KG1 (cell line): ENCODE results near the gene OBSCN.

ENCODE experiments used
- DNase-seq: peaks from one replicate; lab custom pipeline; 2025; lab: John Stamatoyannopoulos, UW

The OBSCN gene

GRCh38 chr1:228190778-228191177 lies 17.1 kb upstream of the OBSCN start:
- DNase-seq: no peak

GRCh38 chr1:228194436-228194835 lies 13.4 kb upstream of the OBSCN start:
- no peak for DNase-seq

DNA sequence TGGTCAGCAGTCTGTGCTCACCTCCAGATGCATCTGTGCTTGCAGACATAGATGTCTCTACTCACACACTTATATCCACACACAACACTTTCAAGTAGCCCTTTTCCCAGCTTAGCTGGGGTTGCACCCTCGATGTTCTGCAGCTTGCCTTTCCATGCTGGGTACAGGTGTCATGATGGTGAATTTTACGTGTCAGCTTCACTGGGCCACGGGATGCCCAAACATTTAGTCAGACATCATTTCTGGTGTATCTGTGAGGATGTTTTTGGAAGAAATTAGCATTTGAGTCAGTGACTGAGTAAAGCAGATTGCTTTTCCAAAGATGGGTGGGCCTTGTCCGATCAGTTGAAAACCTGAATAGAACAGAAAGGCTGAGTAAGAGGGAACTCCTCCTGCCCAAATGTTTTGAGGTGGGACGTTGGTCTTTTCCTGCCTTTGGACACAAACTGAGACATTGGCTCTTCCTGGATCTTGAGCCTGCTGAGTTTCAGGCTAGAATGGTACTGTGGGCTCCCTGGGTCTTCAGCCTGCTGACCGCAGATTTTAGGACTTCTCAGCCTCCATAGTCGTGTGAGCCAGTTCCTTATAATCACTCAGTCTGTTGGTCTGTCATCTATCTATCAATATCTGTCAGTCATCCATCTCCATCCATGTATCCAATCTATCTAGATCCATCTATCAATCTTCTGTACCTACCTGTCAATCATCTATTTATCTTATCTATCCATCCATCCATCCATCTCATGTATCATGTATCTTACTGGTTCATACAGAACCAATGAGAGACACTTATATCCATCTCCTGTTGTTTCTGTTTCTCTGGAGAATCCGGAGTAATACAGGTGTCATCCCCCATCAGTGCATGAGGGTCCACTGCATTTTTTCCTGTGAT lies 12.7 kb upstream of the OBSCN start:
- no peak for DNase-seq

GRCh38 chr1:228197555-228198147 lies 10.2 kb upstream of the OBSCN start:
- no peak for DNase-seq

DNA sequence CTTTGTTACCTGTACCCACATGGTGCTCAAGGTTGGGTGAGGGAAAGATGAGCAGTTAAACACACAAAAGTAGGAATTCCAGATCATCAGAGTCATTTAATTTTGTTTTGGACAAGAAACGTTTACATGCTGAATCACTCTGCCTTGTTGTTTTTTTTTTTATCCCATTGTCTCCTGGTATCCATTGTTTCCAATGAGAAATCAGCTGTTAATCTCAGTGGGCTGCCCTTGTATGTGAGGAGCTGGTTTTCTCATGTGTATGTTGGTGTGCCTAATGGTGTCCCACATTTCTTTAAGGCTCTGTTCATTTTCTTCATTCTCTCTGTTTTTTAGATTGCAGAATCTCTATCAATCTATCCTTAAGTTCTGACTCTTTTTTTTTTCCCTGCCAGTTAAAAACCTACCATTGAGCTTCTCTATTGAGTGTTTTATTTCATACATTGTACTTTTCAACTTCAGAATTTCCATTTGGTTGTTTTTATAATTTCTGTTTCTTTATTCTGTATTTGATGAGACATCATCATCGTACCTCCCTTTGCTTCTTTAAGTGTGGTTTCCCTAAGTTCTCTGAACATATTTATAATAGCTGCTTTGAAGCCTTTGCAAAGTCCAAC lies 8.8 kb upstream of the OBSCN start:
- no peak for DNase-seq

GRCh38 chr1:228204958-228205357 lies 2.9 kb upstream of the OBSCN start:
- no peak for DNase-seq

DNA sequence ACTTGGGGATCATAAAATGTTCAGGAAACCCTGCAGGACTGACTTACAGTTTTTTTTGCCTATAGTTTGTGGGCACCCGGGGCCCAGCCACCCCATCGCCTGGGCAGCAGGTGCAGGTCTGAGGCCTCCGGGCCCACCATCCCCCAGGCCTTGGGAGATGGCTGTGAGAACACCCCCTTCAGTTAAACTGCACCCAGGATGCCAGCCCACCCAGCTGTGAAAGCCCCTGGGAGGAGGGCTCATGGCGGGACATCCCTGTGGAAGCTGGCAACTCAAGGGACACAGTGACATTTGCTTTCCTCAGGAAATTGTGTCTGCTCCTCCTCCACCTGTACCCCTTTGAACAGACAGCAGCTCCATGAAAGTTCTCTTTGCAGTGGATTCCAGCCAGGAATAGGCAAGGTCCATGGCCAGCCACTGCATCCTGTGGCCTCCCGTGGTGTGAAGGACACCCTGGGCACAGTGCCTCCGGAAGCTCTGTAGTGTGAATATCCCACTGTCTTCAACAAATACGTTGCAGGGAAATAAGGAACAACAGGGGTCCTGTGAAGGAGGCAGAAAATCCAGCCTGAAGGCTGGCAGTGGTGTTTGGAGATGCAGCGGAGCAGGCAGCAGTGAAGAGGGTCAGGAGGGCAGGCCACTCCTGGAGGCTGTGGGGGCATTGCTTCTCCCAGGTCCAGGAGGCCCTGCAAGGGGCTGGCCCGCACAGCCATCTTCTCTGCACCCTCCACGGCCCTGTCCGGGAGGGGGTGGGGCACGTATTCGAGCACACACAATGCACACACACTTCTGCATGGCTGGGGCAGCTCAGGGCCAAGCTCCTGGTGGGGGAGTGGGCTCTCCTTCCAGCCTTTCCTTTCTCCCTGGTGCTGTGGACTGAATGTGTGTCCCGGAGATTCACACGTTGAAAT lies 2.1 kb upstream of the OBSCN start:
- no peak for DNase-seq

- no peak for DNase-seq
Observed at GRCh38 chr1:228206582-228207351, 1.1 kb upstream of the OBSCN start.

DNA sequence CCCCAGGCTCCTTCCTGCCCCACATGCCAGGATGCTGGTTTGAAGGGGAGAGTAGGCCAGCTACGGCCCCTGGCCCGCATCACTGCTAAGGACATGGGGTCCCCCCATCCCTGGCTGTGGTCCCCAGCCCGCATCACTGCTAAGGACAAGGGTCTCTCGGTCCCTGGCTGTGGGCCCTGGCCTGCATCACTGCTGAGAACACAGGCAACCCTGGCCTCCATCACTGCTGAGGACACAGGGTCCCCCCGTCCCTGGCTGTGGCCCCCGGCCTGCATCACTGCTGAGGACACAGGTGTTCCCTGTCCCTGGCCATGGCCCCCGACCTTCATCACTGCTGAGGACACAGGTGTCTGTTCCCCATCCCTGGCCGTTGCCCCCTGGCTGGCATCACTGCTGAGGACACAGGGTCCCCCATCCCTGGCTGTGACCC lies 448 bp upstream of the OBSCN start:
- DNase-seq: no peak

DNA sequence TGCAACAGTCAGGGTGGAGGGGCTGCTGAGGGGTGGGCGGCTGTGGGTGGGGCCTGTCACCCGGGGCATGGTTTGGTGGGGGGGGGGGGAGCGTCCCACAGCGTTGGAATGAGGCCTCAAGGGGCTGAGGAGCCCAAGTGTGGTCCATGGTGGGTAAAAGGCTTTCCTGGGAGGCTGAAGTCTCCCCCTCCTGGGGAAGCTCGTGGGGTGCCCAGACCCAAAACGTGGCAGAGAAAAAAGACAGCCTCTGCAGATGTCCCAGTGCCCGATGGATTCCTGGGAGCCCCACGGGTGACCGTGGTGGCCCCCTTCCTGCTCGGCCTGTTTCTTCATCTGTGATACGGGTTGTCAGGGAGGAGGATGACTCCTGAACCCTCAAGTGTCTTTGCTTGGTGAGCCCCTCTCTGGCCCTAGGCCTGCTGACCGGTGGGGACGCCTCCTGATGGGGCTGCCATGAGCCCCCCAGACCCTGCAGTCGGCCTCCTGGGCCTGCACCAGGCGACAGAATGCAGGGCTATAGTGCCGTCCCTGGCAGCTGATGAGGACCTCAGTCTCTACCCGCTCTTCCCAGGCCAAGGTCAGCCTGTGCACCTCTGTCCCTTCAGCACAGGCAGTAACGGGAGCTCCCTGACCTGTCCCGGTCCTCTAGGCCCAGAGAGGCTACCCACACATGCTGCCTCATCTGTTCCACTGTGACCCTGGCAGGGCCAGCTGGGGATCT lies 1.1 kb downstream of the OBSCN start:
- DNase-seq: no peak

DNA sequence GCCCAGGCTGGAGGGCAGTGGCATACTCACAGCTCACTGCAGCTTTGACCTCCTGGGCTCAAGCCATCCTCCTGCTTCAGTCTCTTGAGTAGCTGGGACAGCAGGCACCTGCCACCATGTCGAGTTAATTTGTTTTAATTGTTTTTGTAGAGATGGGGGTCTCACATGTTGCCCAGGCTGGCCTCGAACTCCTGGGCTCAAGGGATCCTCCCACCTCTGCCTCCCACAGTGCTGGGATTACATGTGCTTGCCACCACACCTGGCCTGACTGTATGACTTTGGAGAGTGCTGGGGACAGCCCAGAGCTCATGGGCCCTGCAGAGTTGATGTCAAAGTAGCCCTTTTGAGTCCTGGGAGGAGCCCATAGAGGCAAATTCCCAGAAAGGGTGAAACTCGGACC lies 1.8 kb downstream of the OBSCN start:
- no peak for DNase-seq

DNA sequence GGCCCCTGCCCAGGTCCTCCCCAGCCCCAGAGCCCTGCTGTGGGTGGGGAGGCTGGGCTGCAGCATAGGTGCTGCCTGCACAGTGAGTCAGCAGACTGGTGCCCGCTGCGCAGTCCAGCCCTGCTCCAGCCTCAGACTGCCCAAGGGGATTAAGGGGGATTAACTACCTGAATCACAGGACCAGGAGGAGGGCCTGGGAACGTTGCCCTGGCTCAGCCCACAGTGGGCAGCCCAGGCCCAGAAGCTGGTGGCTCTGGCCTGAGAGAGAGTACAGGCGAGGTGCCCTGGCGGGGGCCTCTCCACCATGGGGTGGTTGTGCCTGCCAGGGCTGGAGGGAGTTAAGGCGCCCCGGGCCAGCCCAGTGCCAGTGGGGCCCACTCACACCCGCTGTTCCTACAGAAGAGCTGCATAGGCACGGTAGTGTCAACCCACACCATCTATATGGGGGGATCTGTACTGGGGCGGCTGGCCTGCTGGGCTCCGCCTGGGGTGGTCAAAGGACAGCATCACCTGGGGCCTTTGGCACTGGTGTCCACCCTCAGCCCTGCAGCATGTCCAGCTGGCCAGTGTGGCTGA lies 2.3 kb downstream of the OBSCN start:
- DNase-seq: no peak

- no peak for DNase-seq
Observed at GRCh38 chr1:228210712-228211530, 3.1 kb downstream of the OBSCN start.

DNA sequence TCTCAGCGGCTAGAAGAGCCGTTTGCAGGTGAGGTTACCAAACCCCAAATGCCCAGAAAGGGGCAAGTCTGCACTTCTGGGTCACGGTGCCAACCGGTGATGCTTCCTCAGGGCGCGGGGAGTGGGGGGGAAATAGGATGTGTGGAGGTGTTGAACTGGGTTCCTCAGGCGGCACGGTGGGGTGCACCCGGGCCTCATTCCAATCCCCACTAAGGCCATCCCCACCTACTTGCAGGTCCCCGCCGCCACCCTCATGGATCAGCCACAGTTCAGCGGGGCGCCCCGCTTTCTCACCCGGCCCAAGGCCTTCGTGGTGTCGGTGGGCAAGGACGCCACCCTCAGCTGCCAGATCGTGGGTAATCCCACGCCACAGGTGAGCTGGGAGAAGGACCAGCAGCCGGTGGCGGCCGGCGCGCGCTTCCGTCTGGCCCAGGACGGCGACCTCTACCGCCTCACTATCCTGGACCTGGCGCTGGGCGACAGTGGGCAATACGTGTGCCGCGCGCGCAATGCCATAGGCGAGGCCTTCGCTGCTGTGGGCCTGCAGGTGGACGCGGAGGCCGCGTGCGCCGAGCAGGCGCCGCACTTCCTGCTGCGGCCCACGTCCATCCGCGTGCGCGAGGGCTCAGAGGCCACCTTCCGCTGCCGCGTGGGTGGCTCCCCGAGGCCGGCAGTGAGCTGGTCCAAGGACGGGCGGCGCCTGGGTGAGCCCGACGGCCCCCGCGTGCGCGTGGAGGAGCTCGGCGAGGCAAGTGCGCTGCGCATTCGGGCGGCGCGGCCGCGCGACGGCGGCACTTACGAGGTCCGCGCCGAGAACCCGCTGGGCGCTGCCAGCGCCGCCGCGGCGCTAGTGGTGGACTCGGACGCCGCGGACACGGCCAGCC lies 3.9 kb downstream of the OBSCN start:
- no peak for DNase-seq

DNA sequence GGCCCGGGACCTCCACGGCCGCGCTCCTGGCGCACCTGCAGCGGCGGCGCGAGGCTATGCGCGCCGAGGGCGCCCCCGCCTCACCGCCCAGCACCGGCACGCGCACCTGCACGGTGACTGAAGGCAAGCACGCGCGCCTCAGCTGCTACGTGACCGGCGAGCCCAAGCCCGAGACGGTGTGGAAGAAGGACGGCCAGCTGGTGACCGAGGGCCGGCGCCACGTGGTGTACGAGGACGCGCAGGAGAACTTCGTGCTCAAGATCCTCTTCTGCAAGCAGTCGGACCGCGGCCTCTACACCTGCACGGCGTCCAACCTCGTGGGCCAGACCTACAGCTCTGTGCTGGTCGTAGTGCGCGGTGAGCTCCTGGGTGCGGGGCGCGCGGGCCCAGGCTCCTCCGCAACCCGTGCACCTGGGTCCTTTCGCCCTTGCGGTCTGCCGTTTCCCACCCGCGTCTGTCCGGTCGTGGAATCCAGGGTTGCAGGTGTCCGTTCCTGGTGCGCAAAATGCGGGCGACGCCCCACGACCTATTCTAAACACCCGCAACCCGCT lies 4.6 kb downstream of the OBSCN start:
- DNase-seq: no peak

- peak; percentile 20 for DNase-seq
Observed at GRCh38 chr1:228212966-228213844, 5.4 kb downstream of the OBSCN start.
